ENCODE results near the gene NAALADL2. TPM values are rescaled to one million over a fixed set of nuclear protein-coding genes. Genes with fewer than 3 reads are reported as not detected.

Gene NAALADL2
- total and polyA plus RNA-seq, 4 donors = 0.28 to 4.6 (median 3.1) TPM

DNA sequence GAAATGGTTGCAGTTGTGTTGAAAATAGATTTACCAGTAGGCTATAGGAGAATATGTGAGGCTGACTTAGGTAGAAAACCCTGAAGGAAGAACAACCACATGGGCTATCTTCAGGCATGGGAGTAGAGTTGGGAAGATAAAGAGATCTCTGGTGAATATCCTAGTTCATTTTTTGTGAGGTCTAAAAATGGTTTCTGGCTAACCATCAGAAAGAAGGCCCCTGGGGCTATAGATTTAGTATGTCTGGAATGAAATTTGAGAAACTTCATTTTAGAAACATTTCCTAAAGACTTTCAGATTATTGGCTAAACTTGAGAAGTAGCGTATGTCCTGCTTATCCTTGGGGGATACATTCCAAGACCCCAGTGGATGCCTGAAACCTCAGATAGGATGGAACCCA is 148.2 kb downstream of the NAALADL2 start (continued):
- TF ChIP-seq, protein P1, sequence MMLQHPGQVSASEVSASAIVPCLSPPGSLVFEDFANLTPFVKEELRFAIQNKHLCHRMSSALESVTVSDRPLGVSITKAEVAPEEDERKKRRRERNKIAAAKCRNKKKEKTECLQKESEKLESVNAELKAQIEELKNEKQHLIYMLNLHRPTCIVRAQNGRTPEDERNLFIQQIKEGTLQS (IDR thresholded peaks at IDR 0.05) = no peak

DNA sequence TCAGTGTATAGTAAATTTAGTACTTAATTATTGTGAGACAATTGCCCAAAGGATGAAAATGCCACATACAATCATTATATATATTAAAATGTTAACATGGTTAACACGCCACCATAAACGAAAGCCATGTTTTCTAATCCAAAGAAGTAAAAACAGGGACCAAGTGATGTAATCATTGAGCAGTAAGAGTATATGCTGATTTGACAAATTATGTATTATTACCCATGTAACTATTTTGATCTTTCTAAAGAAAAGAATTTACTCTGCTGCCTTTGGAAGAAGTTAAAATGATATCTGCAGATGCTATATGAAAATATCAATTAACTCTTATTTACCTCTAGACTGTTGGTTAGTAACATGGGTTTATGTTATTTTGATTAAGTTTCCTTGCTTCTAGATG is 150.2 kb downstream of the NAALADL2 start:
- Histone ChIP-seq H3K27ac (ENCODE audit: low read depth in 1 of 2, low read length in 2 of 2) (no peak overlapping the region), H3K27me3 (ENCODE audit: control insufficient read depth in 4 of 4, insufficient read depth in 4 of 4, low read length in 3 of 4) (no peaks in the 10 kb centered on the region), H3K9me3 (ENCODE audit: control insufficient read depth in 4 of 4, low read length in 3 of 4) (no peaks in the 10 kb centered on the region), H3K4me3 (ENCODE audit: low read depth in 1 of 3, low read length in 3 of 3) (no peak overlapping the region), H3K9ac (ENCODE audit: low read depth in 1 of 2, low read length in 2 of 2) (no peak overlapping the region), H3K36me3 (ENCODE audit: control insufficient read depth in 4 of 4, insufficient read depth in 3 of 4, low read depth in 1 of 4, low read length in 3 of 4) (no peaks in the 10 kb centered on the region), H3K4me1 (ENCODE audit: control insufficient read depth in 4 of 4, insufficient read depth in 4 of 4, low read length in 3 of 4) (peaks cover 0 to 3% (median 0%) of the 10 kb centered on the region in 4 donors)
- WGBS = 99% methylated on average over 2 of the region's 2 CpGs
- TF ChIP-seq RAD21 (IDR thresholded peaks at IDR 0.05) (no peak), YY1 (IDR thresholded peaks at IDR 0.05) (no peak)
- no peak for DNase-seq (ENCODE audit: low spot score)

DNA sequence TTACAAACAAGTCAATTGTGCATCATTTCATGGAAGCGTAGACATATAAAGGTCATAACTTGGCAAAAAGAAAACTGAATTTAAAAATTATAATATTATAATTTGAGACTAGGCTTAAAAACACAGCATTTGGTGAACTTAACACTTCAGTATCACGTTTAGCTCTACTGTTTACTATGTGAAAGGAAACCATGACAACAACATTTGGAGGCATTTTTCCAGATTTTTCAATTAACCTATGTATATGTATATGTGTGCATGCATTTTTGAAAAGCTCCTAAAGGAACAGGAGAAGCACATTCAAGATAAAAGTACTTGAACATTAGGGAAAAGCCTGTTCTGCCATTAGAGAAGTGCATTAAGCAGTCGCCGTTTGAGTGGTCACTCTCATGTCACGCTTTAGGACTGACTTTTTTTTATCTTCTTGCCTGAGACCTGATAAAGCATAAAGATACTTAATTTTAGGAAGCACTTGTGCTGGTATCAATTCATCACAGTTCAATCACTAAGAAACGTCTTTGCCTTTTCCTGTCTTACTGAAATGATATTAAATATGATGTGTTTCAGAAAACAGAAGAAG is 156.0 kb downstream of the NAALADL2 start:
- no peak for DNase-seq (ENCODE audit: low spot score)

DNA sequence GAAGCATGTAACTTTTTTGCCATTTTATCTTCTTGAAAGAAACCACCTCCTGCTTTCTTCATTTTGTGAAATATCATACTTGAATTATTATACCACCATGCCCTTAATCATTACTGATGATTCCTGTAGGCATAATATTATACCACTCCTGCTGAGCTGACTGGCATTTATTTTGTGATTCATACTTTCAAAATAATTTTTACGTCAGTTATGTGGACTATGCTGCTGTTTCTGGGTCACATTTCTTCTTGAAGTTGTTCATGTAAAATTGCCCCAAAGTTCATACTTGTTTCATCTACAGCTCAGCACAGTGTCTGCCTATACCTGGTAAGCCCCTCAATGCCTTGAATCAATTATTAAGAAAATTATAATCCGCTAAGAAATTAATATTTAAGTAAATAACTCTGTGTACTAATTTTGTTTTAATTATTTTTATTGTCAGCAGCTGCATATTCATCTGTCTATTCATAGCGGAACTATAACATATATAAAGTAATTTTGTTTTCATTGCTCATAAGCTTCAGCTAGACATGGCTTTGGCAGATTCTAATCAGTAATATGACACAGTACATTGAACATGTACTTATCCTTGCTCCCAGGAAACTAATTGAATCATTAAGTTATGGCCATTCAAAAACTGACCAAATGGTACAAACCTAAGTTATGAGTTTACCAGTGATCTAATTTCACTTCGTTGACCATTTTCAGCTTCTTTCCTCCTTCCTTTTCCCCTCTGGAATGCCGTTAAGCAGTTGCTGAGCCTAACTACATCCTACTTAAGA is 160.0 kb downstream of the NAALADL2 start:
- DNase-seq (ENCODE audit: low spot score) = no peak
- Histone ChIP-seq H3K4me1 (ENCODE audit: control insufficient read depth in 4 of 4, insufficient read depth in 4 of 4, low read length in 3 of 4) (no peaks in the 10 kb centered on the region), H3K27ac (ENCODE audit: low read depth in 1 of 2, low read length in 2 of 2) (no peak overlapping the region), H3K9ac (ENCODE audit: low read depth in 1 of 2, low read length in 2 of 2) (no peak overlapping the region), H3K4me3 (ENCODE audit: low read depth in 1 of 3, low read length in 3 of 3) (no peak overlapping the region), H3K9me3 (ENCODE audit: control insufficient read depth in 4 of 4, low read length in 3 of 4) (no peaks in the 10 kb centered on the region), H3K36me3 (ENCODE audit: control insufficient read depth in 4 of 4, insufficient read depth in 3 of 4, low read depth in 1 of 4, low read length in 3 of 4) (no peaks in the 10 kb centered on the region), H3K27me3 (ENCODE audit: control insufficient read depth in 4 of 4, insufficient read depth in 4 of 4, low read length in 3 of 4) (no peaks in the 10 kb centered on the region)
- 89% methylated on average over 5 of the region's 5 CpGs for WGBS
- no peak for TF ChIP-seq HNF4A (conservative IDR thresholded peaks at IDR 0.05)
- TF ChIP-seq, protein P2, sequence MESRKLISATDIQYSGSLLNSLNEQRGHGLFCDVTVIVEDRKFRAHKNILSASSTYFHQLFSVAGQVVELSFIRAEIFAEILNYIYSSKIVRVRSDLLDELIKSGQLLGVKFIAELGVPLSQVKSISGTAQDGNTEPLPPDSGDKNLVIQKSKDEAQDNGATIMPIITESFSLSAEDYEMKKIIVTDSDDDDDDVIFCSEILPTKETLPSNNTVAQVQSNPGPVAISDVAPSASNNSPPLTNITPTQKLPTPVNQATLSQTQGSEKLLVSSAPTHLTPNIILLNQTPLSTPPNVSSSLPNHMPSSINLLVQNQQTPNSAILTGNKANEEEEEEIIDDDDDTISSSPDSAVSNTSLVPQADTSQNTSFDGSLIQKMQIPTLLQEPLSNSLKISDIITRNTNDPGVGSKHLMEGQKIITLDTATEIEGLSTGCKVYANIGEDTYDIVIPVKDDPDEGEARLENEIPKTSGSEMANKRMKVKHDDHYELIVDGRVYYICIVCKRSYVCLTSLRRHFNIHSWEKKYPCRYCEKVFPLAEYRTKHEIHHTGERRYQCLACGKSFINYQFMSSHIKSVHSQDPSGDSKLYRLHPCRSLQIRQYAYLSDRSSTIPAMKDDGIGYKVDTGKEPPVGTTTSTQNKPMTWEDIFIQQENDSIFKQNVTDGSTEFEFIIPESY (IDR thresholded peaks at IDR 0.05) = no peak
- TF ChIP-seq, protein P3, sequence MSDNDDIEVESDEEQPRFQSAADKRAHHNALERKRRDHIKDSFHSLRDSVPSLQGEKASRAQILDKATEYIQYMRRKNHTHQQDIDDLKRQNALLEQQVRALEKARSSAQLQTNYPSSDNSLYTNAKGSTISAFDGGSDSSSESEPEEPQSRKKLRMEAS (IDR thresholded peaks at IDR 0.05) = no peak
- TF ChIP-seq GABPA (IDR thresholded peaks at IDR 0.05 in 1 of 2, conservative IDR thresholded peaks at IDR 0.05 in 1 of 2) = no peak
- TF ChIP-seq YY1 (IDR thresholded peaks at IDR 0.05) = no peak

More for the DNA sequence above, 156.0 kb downstream of the NAALADL2 start:
- H3K9me3 ChIP-seq (ENCODE audit: control insufficient read depth in 4 of 4, low read length in 3 of 4) = no peaks in the 10 kb centered on the region
- no peaks in the 10 kb centered on the region for H3K36me3 ChIP-seq (ENCODE audit: control insufficient read depth in 4 of 4, insufficient read depth in 3 of 4, low read depth in 1 of 4, low read length in 3 of 4)
- H3K27ac ChIP-seq (ENCODE audit: low read depth in 1 of 2, low read length in 2 of 2) = no peak overlapping the region
- WGBS = 75% methylated on average over 6 of the region's 6 CpGs
- no peaks in the 10 kb centered on the region for H3K27me3 ChIP-seq (ENCODE audit: control insufficient read depth in 4 of 4, insufficient read depth in 4 of 4, low read length in 3 of 4)
- no peak for TF ChIP-seq NR2F2 (IDR thresholded peaks at IDR 0.05)
- no peak overlapping the region for H3K4me3 ChIP-seq (ENCODE audit: low read depth in 1 of 3, low read length in 3 of 3)
- H3K9ac ChIP-seq (ENCODE audit: low read depth in 1 of 2, low read length in 2 of 2) = no peak overlapping the region
- H3K4me1 ChIP-seq (ENCODE audit: control insufficient read depth in 4 of 4, insufficient read depth in 4 of 4, low read length in 3 of 4) = no peaks in the 10 kb centered on the region

All from liver (tissue), 9 donors.